ENCODE measurements around the gene ACBD6.

ACBD6 gene

DNA sequence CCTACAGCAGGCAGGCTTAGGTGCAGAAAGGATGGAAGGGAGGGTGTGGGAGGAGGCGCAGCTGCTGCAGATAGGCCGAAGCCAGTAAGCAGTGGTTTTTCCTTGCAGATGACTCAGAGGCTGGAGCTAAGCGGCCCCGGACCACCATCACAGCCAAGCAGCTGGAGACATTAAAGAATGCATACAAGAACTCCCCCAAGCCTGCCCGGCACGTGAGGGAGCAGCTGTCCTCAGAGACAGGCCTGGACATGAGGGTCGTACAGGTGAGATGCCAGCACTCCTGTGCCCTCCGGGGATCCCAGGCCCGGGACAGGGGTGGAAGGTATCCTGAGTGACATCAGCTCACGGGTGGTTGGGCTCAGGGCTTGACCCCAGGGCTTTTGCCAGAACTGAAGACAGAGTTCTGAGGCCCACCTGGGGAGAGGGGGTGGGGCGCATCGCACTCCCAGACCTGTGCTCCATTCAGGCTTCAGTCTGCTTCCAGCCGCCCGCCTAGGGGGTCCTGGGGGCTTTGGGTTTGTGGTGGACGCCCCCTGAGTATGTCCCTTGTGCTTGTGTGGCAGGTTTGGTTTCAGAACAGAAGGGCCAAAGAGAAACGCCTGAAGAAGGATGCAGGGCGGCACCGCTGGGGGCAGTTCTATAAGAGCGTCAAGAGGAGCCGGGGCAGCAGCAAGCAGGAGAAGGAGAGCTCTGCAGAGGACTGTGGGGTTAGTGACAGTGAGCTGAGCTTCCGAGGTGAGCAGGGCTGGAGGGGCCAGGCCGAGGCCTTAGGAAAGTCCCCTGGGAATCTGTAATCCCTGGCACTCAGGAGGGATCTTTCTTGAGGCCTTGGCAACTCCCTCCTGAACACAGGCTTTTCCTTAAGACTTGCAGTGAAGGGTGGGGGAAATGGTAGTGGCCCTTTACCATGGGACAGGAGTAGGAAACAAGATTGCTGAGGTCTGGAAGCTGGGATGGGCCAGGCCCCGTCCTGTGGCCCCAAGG, 230.8 kb downstream of the ACBD6 start:
- Histone ChIP-seq H3K9me3 (ENCODE audit: low read depth, low read length) (no peaks in the 10 kb centered on the region), H3K4me3 (no peak overlapping the region), H3K36me3 (ENCODE audit: insufficient read depth, low read length) (peaks cover 3% of the 10 kb centered on the region; the same call in 1 of the 2 replicates), H3K27ac (no peak overlapping the region), H3K9ac (ENCODE audit: insufficient read length) (no peak overlapping the region)
- TF ChIP-seq POLR2AphosphoS5 (IDR thresholded peaks at IDR 0.05; ENCODE audit: borderline replicate concordance, low read depth, low read length) (no peak), FOXP2 (optimal IDR thresholded peaks at IDR 0.05; ENCODE audit: control extremely low read depth, extremely low read length, insufficient read depth) (no peak), EZH2 (IDR thresholded peaks at IDR 0.05) (no peak)
- no peak for DNase-seq (ENCODE audit: low read depth, low spot score)

DNA sequence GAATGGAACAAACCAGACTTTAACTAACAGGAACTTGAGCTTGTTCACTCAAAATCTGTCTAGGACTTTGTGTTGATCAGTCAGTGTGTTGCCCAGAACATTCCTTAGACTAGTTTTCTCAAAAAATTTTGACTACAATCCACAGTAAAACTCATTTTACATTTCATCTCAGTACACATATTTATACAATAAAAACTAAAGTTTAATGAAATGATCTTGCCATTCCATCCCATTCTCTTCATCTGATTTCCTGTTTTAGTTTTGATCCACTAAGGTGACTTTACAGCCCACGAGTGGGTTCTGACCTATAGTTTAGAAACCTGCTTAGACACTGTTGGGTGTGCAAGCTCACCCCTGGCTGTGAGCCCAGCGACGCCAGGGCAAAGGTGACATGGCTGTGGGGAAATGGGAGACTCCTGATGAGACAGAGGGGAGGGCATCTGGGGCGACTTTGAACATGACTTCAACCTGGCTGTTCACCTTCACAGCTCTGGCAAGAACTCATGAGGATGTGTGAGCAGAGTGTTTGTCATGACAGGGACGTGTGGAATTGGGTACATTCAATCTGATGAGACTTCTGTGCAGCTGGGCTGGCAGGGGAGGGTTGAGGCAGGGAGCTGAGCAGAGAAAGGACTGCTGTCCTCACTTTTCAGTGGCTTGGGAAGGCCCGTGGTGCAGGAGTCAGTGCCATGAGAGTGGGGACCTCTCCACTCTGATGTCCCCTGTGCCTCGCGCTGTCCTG, 231.7 kb downstream of the ACBD6 start:
- peaks cover 3% of the 10 kb centered on the region; the same call in 1 of the 2 replicates for H3K36me3 ChIP-seq (ENCODE audit: insufficient read depth, low read length)
- DNase-seq (ENCODE audit: low read depth, low spot score): no peak
- no peak overlapping the region for H3K27ac ChIP-seq
- H3K9ac ChIP-seq (ENCODE audit: insufficient read length): no peak overlapping the region
- TF ChIP-seq FOXP2 (optimal IDR thresholded peaks at IDR 0.05; ENCODE audit: control extremely low read depth, extremely low read length, insufficient read depth) (no peak), POLR2AphosphoS5 (IDR thresholded peaks at IDR 0.05; ENCODE audit: borderline replicate concordance, low read depth, low read length) (no peak)
- H3K9me3 ChIP-seq (ENCODE audit: low read depth, low read length): no peaks in the 10 kb centered on the region
- no peak overlapping the region for H3K4me3 ChIP-seq

GRCh38 chr1:180269645-180270529, 232.5 kb downstream of the ACBD6 start:
- no peak overlapping the region for H3K4me3 ChIP-seq
- TF ChIP-seq FOXP2 (optimal IDR thresholded peaks at IDR 0.05; ENCODE audit: control extremely low read depth, extremely low read length, insufficient read depth): no peak
- TF ChIP-seq EZH2 (IDR thresholded peaks at IDR 0.05): no peak
- TF ChIP-seq POLR2AphosphoS5 (IDR thresholded peaks at IDR 0.05; ENCODE audit: borderline replicate concordance, low read depth, low read length): no peak; the same call in 1 of the 2 replicates
- no peak for DNase-seq (ENCODE audit: low read depth, low spot score)
- H3K9ac ChIP-seq (ENCODE audit: insufficient read length): peak overlapping the region; percentile 28
- peaks cover 3% of the 10 kb centered on the region; the same call in 1 of the 2 replicates for H3K36me3 ChIP-seq (ENCODE audit: insufficient read depth, low read length)
- no peaks in the 10 kb centered on the region for H3K9me3 ChIP-seq (ENCODE audit: low read depth, low read length)
- peak overlapping the region; percentile 55 for H3K27ac ChIP-seq

GRCh38 chr1:180268556-180269075, 233.8 kb downstream of the ACBD6 start:
- Histone ChIP-seq H3K9me3 (ENCODE audit: low read depth, low read length) (no peaks in the 10 kb centered on the region), H3K27ac (no peak overlapping the region), H3K9ac (ENCODE audit: insufficient read length) (no peak overlapping the region), H3K36me3 (ENCODE audit: insufficient read depth, low read length) (peaks cover under 1% of the 10 kb centered on the region; the same call in 1 of the 2 replicates), H3K4me3 (no peak overlapping the region)
- TF ChIP-seq EZH2 (IDR thresholded peaks at IDR 0.05) (no peak), FOXP2 (optimal IDR thresholded peaks at IDR 0.05; ENCODE audit: control extremely low read depth, extremely low read length, insufficient read depth) (no peak), POLR2AphosphoS5 (IDR thresholded peaks at IDR 0.05; ENCODE audit: borderline replicate concordance, low read depth, low read length) (no peak)
- DNase-seq (ENCODE audit: low read depth, low spot score): no peak

- no peak overlapping the region for H3K27ac ChIP-seq
- no peaks in the 10 kb centered on the region for H3K9me3 ChIP-seq (ENCODE audit: low read depth, low read length)
- no peak for DNase-seq (ENCODE audit: low read depth, low spot score)
- no peak for TF ChIP-seq EZH2 (IDR thresholded peaks at IDR 0.05)
- no peak; the same call in 1 of the 2 replicates for TF ChIP-seq POLR2AphosphoS5 (IDR thresholded peaks at IDR 0.05; ENCODE audit: borderline replicate concordance, low read depth, low read length)
- no peak for TF ChIP-seq FOXP2 (optimal IDR thresholded peaks at IDR 0.05; ENCODE audit: control extremely low read depth, extremely low read length, insufficient read depth)
- no peaks in the 10 kb centered on the region for H3K36me3 ChIP-seq (ENCODE audit: insufficient read depth, low read length)
- H3K4me3 ChIP-seq: no peak overlapping the region
- no peak overlapping the region for H3K9ac ChIP-seq (ENCODE audit: insufficient read length)
Observed at GRCh38 chr1:180267761-180268555, 234.4 kb downstream of the ACBD6 start.

- Histone ChIP-seq H3K9ac (ENCODE audit: insufficient read length) (no peak overlapping the region), H3K9me3 (ENCODE audit: low read depth, low read length) (no peaks in the 10 kb centered on the region), H3K27ac (no peak overlapping the region), H3K36me3 (ENCODE audit: insufficient read depth, low read length) (no peaks in the 10 kb centered on the region), H3K4me3 (no peak overlapping the region)
- TF ChIP-seq EZH2 (IDR thresholded peaks at IDR 0.05) (no peak), FOXP2 (optimal IDR thresholded peaks at IDR 0.05; ENCODE audit: control extremely low read depth, extremely low read length, insufficient read depth) (no peak), POLR2AphosphoS5 (IDR thresholded peaks at IDR 0.05; ENCODE audit: borderline replicate concordance, low read depth, low read length) (no peak)
- DNase-seq (ENCODE audit: low read depth, low spot score): no peak
Observed at GRCh38 chr1:180267211-180267561, 235.2 kb downstream of the ACBD6 start.
